Fibroblast of mammary gland (primary cell): ENCODE measurements around the gene FAF2.
A peak's percentile ranks its signal among the peaks of the same experiment; 100 is the strongest.

Source experiments
- DNase-seq: peaks from one replicate; pipeline ENCODE4 v3.0.0-alpha.2; 2010; ENCODE audit warnings: low read depth
- H3K4me3 ChIP-seq: 2 replicates; pipeline ENCODE4 v1.5.1; 2011; ENCODE audit warnings: low read depth, mild to moderate bottlenecking, low read length, moderate library complexity; ENCODE audit not compliant: control insufficient read depth
- TF ChIP-seq, protein P1 (sequence below): conservative IDR thresholded peaks from 2 replicates; pipeline ENCODE4 v1.5.1; 2011; ENCODE audit warnings: low read depth, low read length, inconsistent platforms; ENCODE audit not compliant: control insufficient read depth, insufficient read depth

The FAF2 gene

DNA sequence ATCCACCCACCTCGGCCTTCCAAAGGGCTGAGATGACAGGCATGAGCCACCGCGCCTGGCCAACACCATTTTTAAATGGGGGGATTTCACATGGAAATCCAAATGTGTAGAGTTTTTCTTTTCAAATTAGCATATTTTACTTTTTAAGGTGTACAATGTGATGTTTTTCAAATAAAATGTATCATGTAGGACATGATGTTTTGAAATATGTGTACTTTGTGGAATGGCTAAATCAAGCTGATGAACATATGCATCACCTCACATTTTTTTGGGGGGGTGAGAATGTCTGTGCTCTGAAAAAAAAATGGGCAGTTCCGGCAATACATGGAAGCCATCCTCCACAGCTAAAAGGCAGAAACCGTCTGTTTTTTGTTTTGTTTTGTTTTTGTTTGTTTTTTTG lies 3.4 kb upstream of the FAF2 start:
- TF ChIP-seq, protein P1, sequence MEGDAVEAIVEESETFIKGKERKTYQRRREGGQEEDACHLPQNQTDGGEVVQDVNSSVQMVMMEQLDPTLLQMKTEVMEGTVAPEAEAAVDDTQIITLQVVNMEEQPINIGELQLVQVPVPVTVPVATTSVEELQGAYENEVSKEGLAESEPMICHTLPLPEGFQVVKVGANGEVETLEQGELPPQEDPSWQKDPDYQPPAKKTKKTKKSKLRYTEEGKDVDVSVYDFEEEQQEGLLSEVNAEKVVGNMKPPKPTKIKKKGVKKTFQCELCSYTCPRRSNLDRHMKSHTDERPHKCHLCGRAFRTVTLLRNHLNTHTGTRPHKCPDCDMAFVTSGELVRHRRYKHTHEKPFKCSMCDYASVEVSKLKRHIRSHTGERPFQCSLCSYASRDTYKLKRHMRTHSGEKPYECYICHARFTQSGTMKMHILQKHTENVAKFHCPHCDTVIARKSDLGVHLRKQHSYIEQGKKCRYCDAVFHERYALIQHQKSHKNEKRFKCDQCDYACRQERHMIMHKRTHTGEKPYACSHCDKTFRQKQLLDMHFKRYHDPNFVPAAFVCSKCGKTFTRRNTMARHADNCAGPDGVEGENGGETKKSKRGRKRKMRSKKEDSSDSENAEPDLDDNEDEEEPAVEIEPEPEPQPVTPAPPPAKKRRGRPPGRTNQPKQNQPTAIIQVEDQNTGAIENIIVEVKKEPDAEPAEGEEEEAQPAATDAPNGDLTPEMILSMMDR: no peak
- DNase-seq: no peak
- no peak overlapping the region for H3K4me3 ChIP-seq

DNA sequence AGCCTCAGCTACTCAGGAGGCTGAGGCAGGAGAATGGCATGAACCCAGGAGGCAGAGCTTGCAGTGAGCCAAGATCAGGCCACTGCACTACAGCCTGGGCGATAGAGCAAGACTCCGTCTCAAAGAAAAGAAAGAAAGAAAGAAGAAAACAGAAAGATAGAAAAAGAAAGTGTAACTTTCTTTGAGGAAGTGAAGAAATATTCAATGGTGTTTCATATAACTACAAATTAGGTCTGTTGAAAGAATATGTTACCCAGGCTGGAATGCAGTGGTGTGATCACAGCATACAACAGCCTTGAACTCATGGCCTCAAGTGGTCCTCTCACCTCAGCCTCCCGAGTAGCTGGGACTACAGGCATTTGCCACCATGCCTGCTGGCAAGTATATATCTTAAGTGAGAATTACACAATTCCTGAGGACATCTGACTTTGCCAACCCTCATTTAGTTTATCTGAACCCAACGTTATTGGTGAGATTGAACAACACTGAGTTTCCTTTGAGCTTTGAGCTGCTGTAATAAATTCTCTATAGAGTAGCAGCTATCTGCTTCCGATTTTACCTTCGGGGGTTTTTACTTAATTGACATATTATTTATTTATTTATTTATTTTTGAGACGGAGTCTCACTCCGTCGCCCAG lies 2.0 kb upstream of the FAF2 start:
- TF ChIP-seq, protein P1: no peak
- no peak for DNase-seq
- no peak overlapping the region for H3K4me3 ChIP-seq

DNA sequence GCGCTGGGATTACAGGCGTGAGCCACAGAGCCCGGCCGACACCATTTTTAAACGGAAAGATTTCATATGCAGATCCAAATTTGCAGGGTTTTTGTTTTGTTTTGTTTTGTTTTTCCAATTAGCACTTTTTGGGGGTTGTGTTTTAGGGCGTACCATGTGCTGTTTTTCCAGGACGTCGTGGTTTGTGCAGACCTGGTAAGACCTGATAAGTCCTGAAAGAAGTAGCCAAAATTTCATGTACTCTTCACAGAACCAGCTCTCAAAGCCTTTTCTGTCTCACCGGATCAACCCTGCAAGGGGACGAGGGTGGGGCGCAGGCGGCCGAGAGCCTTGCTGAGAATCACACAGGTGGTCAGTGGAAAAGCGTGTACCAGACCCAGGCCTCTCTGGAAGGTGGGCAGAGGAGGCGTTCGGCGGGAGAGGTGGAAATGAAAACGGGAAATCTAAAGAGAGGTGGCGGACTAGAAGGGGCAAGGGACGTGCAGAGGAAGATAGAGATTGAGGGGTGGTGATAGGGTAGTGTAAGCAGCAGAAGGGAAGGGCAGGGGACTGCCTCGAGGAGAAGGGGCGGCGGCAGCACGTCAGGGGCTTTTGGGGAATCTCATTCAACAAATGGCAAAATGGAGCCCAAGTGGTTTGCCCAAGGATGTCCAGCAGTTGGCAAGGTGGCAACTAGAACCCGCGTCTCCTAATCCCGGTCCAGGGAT lies 1.1 kb upstream of the FAF2 start:
- H3K4me3 ChIP-seq: peak overlapping the region; percentile 99
- DNase-seq: no peak
- TF ChIP-seq, protein P1: no peak

DNA sequence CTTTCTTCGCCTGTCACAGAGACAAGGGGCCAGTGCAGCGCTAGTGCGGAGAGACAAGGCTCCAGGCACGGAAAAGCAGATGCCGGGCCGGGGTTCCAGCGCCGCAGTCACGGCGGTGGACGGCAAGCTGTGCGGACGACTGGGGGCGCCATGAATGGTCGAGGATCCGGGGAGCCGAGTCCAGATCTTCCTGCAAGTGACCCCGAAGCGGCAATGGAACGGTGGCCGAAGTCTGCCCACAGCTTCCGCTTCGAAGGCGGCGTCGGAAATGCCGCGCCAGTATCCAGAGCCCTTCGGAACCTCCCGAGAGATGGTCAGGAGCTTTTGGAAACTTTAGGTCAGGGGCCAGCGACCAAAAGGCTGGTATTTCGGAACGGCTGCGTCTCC lies 601 bp upstream of the FAF2 start:
- DNase-seq: no peak
- TF ChIP-seq, protein P1: no peak
- peak overlapping the region; percentile 99 for H3K4me3 ChIP-seq

DNA sequence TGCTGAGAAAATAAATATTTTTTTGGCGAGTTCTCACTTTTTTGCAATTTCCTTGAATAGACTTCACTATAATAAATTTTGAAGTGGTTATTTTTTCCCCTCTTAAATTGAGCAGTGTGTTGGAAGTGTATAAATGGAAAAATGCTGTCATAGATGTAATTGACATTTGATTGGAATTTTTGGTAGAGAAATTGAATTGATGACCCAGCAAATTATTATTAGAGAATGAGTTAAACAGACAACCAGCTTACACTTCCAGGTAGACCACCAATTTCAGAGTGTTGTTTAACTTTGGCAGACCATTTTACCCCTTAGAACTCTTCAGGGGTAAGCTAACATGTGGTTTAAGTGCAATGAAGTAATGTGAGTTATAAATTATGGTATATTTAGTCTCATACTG lies 1.9 kb downstream of the FAF2 start:
- TF ChIP-seq, protein P1: no peak
- no peak for DNase-seq
- no peak overlapping the region for H3K4me3 ChIP-seq

DNA sequence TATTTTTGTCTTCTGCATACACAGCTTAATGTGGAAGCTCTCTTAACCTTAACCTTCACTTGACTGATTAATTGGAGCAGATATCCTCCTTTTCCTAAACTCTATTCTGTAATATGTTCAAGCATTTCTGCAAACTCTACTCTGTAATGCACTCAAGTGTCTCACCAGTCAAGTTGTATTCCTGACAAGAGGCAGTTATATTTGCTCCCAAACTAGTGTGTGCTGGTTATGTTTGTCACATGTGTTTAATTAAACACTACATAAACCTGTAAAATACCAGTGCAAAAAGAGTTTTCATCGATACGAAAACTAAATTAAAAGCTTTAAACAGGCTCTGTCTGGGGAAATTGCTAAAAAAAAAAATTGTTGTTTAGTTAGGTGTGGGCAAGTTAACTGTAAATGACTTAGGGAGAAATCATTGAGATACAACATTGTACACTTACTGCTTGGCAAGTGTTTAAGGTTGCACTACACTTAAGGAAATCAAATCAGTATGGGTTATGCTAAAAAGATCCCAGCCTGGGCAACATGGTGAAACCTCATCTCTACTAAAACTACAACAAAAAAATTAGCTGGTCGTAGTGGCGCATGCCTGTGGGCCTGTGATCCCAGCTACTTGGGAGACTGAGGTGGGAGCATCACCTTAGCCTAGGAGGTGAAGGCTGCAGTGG lies 6.7 kb downstream of the FAF2 start:
- TF ChIP-seq, protein P1: no peak
- no peak overlapping the region for H3K4me3 ChIP-seq
- no peak for DNase-seq
